VCaP (cell line): ENCODE results near the gene UBE3B.
"Not testable (repeated sequence)": the region's sequence is repeated elsewhere in the genome, so short reads cannot be mapped to it uniquely, and the experiment has no call there.

Source experiments
- H3K27ac ChIP-seq: fragments of 450-650 bp; 2 replicates; pipeline ENCODE4 v1.5.1; 2017
- CTCF ChIP-seq: fragments of 450-650 bp; conservative IDR thresholded peaks from 2 replicates; pipeline ENCODE4 v1.5.1; 2017; ENCODE audit warnings: mild to moderate bottlenecking, moderate library complexity

Gene UBE3B

GRCh38 chr12:109466821-109467220 lies 10.6 kb upstream of the UBE3B start:
- H3K27ac ChIP-seq, result no peak overlapping the region
- no peak for TF ChIP-seq CTCF

- no peak overlapping the region for H3K27ac ChIP-seq
- TF ChIP-seq CTCF, result no peak
Measured at GRCh38 chr12:109467978-109468676, 9.3 kb upstream of the UBE3B start.

- no peak overlapping the region for H3K27ac ChIP-seq
- TF ChIP-seq CTCF, result no peak
Measured at GRCh38 chr12:109469517-109469916, 7.9 kb upstream of the UBE3B start.

GRCh38 chr12:109473006-109473405 lies 4.4 kb upstream of the UBE3B start:
- no peak overlapping the region for H3K27ac ChIP-seq
- TF ChIP-seq CTCF, result no peak

GRCh38 chr12:109473526-109474270 lies 3.7 kb upstream of the UBE3B start:
- not testable (repeated sequence) for H3K27ac ChIP-seq

- no peak overlapping the region for H3K27ac ChIP-seq
- no peak for TF ChIP-seq CTCF
Measured at GRCh38 chr12:109475121-109475520, 2.3 kb upstream of the UBE3B start.

- H3K27ac ChIP-seq, result peak overlapping the region; percentile 96
- TF ChIP-seq CTCF, result no peak
Measured at GRCh38 chr12:109475993-109476806, 1.2 kb upstream of the UBE3B start.
